ENCODE measurements around the gene C16orf92. TPM values are rescaled to one million over a fixed set of nuclear protein-coding genes. Genes with fewer than 3 reads are reported as not detected.

Gene C16orf92
- total RNA-seq, 2 experiments from 2014 or later = not detected

DNA sequence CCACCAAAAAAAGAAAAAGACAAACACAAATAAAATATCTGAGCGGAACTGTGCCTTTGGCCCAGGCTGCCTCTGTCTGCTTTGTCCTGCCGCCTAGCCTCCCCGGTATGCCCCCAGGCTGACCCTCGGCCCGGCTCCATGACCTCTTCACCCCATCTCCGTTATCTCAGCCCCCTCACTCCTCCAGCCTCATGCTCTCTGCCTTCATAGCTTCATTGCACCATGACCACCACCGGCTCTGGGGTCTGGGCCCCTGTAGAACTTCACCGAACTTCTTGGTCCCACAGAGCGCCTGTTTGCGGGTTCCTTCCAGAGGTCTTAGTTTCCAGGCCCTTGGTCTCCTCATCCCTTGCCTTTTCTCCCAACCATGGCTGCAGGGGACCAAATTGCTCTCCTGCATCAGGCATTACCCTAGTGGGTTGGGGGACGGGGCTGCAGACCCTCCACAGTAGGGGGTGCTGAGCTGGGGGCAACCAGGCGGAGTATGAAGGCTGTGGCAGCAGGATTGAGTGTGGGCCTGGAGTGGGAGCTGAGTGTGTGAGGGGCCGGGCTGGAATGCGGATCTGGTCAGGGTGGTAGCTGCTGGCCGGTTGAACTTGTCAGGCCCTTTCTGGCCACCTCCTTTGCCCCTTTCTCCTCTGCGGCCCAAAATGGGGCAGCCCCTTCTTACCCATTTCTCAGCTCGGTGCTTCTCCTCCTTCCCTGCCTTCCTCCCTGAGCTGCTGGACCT, 34.5 kb upstream of the C16orf92 start:
- H3K4me1 Mint-ChIP-seq (ENCODE audit: low read depth) = no peaks in the 10 kb centered on the region
- POLR2A ChIA-PET = interaction anchor here (0.9 kb wide), 1 partner anchor 15 kb away, joined by 4 read pairs; the partner anchor contains the start of gene TAOK2
- H3K4me3 Mint-ChIP-seq = no peak overlapping the region
- H3K36me3 ChIP-seq (ENCODE audit: insufficient read depth, low read length) = peaks cover 87% of the 10 kb centered on the region
- no peak overlapping the region for H3K27ac ChIP-seq (ENCODE audit: low read depth in 1 of 2, low read length in 2 of 2)
- H3K27ac Mint-ChIP-seq = peak overlapping the region; percentile 17
- ATAC-seq (ENCODE audit: poor library complexity) (no peak), DNase-seq (no peak)
- no peaks in the 10 kb centered on the region for H3K9me3 Mint-ChIP-seq
- TF ChIP-seq, protein P1, sequence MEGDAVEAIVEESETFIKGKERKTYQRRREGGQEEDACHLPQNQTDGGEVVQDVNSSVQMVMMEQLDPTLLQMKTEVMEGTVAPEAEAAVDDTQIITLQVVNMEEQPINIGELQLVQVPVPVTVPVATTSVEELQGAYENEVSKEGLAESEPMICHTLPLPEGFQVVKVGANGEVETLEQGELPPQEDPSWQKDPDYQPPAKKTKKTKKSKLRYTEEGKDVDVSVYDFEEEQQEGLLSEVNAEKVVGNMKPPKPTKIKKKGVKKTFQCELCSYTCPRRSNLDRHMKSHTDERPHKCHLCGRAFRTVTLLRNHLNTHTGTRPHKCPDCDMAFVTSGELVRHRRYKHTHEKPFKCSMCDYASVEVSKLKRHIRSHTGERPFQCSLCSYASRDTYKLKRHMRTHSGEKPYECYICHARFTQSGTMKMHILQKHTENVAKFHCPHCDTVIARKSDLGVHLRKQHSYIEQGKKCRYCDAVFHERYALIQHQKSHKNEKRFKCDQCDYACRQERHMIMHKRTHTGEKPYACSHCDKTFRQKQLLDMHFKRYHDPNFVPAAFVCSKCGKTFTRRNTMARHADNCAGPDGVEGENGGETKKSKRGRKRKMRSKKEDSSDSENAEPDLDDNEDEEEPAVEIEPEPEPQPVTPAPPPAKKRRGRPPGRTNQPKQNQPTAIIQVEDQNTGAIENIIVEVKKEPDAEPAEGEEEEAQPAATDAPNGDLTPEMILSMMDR (IDR thresholded peaks at IDR 0.05) = no peak
- no peaks in the 10 kb centered on the region for H3K4me1 ChIP-seq (ENCODE audit: insufficient read depth, low read length)
- intact Hi-C loops (cut with DNase I, micrococcal nuclease) = no loop called here
- no peaks in the 10 kb centered on the region for H3K27me3 Mint-ChIP-seq
- H3K9me3 ChIP-seq (ENCODE audit: control insufficient read depth in 1 of 2, insufficient read depth in 1 of 2, low read length in 2 of 2) = no peaks in the 10 kb centered on the region
- H3K4me3 ChIP-seq (ENCODE audit: low read length) = no peak overlapping the region
- no peaks in the 10 kb centered on the region for H3K27me3 ChIP-seq (ENCODE audit: control insufficient read depth in 1 of 2, insufficient read depth in 2 of 2, low read length in 2 of 2)
- H3K36me3 Mint-ChIP-seq (ENCODE audit: low read depth) = peaks cover 73% of the 10 kb centered on the region
- CTCF ChIA-PET = no interaction called here

DNA sequence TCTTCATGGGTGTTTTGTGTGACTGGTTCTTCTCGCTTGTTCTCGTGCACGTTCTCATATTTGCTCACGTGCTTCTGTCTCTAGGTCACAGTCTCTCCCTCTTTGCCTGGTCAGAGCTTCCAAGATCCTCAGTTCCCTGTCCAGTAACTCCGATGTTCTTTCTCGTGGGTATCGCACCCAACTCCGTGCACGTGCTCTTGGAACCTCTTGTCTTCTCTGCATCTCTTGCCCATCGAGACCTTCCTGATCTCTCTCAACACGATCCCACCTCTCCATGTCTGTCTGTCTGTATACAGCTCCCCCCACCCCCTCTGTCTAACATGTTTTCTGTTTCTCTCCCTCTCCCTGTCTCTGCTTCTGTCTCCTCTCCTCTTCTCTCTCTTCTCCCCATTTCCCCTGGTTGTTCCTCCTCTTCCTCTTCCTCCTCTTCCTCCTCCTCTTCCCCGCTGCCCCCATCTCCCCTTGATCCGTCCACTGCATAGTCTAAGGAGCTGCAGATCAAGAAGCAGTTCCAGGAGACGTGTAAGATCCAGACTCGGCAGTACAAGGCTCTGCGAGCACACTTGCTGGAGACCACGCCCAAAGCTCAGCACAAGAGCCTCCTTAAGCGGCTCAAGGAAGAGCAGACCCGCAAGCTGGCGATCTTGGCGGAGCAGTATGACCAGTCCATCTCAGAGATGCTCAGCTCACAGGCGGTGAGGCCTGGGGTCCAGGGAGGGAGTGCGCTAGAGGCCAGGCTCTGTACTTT, 33.7 kb upstream of the C16orf92 start:
- DNase-seq (no peak), ATAC-seq (ENCODE audit: poor library complexity) (no peak)
- no peaks in the 10 kb centered on the region for H3K9me3 ChIP-seq (ENCODE audit: control insufficient read depth in 1 of 2, insufficient read depth in 1 of 2, low read length in 2 of 2)
- H3K4me3 ChIP-seq (ENCODE audit: low read length) = no peak overlapping the region
- intact Hi-C loops (cut with DNase I, micrococcal nuclease) = no loop called here
- TF ChIP-seq, protein P1 (IDR thresholded peaks at IDR 0.05) = no peak
- Mint-ChIP-seq H3K4me1 (ENCODE audit: low read depth) (peaks cover 3% of the 10 kb centered on the region), H3K9me3 (no peaks in the 10 kb centered on the region), H3K36me3 (ENCODE audit: low read depth) (peaks cover 73% of the 10 kb centered on the region), H3K4me3 (no peak overlapping the region), H3K27ac (no peak overlapping the region), H3K27me3 (no peaks in the 10 kb centered on the region)
- H3K4me1 ChIP-seq (ENCODE audit: insufficient read depth, low read length) = peaks cover 3% of the 10 kb centered on the region
- H3K27ac ChIP-seq (ENCODE audit: low read depth in 1 of 2, low read length in 2 of 2) = no peak overlapping the region
- no peaks in the 10 kb centered on the region for H3K27me3 ChIP-seq (ENCODE audit: control insufficient read depth in 1 of 2, insufficient read depth in 2 of 2, low read length in 2 of 2)
- POLR2A ChIA-PET = interaction anchor here (0.9 kb wide), 1 partner anchor 16 kb away, joined by 4 read pairs; the partner anchor contains the start of gene TAOK2
- CTCF ChIA-PET = no interaction called here
- peaks cover 84% of the 10 kb centered on the region for H3K36me3 ChIP-seq (ENCODE audit: insufficient read depth, low read length)

DNA sequence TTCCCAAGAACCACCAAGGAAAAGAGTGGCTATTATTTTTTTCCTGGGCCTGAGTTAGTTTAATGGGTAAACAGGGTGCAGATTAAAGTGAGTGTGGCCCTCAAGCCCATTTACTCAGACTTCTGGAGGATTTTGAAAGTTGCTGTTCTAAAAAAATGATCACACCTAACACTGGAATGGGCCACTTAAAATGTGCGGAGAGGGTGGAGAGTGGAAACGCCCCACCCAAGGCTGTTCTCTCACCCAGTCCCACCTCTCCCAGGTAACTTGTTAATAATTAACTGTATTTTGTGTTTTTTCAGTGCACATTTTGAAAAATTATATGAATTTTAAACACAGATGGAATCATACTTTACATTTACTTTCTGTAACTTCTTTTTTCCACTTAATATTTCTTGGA, 33.0 kb upstream of the C16orf92 start:
- no peaks in the 10 kb centered on the region for H3K27me3 ChIP-seq (ENCODE audit: control insufficient read depth in 1 of 2, insufficient read depth in 2 of 2, low read length in 2 of 2)
- no peak overlapping the region for H3K4me3 ChIP-seq (ENCODE audit: low read length)
- no peak overlapping the region for H3K27ac ChIP-seq (ENCODE audit: low read depth in 1 of 2, low read length in 2 of 2)
- DNase-seq (no peak), ATAC-seq (ENCODE audit: poor library complexity) (no peak)
- no peak overlapping the region for H3K4me3 Mint-ChIP-seq
- peaks cover 70% of the 10 kb centered on the region for H3K36me3 Mint-ChIP-seq (ENCODE audit: low read depth)
- H3K27me3 Mint-ChIP-seq = no peaks in the 10 kb centered on the region
- ChIA-PET POLR2A (no interaction called here), CTCF (no interaction called here)
- H3K9me3 ChIP-seq (ENCODE audit: control insufficient read depth in 1 of 2, insufficient read depth in 1 of 2, low read length in 2 of 2) = no peaks in the 10 kb centered on the region
- intact Hi-C loops (cut with DNase I, micrococcal nuclease) = loop anchor here in 1 of 2 experiments (5.0 to 10.0 kb wide), 4 partner anchors 88 to 1165 kb away; partner anchors contain the start of genes ASPHD1, ATXN2L, FBXL19 and SRCAP
- H3K4me1 Mint-ChIP-seq (ENCODE audit: low read depth) = peaks cover 11% of the 10 kb centered on the region
- H3K27ac Mint-ChIP-seq = no peak overlapping the region
- H3K36me3 ChIP-seq (ENCODE audit: insufficient read depth, low read length) = peaks cover 77% of the 10 kb centered on the region
- H3K9me3 Mint-ChIP-seq = no peaks in the 10 kb centered on the region
- TF ChIP-seq, protein P1 (IDR thresholded peaks at IDR 0.05) = no peak
- peaks cover 10% of the 10 kb centered on the region for H3K4me1 ChIP-seq (ENCODE audit: insufficient read depth, low read length)
